OCI-LY7 (cell line): ENCODE results near the gene GRIA4. TPM values are rescaled to one million over a fixed set of nuclear protein-coding genes. Genes with fewer than 3 reads are reported as not detected.

ENCODE experiments used
- BruUV-seq: library from RNA; stranded (reverse); fragments of 400-500 nt; replicated peaks from 2 replicates; lab custom pipeline; 2021; lab: Mats Ljungman, UMichigan
- CTCF ChIA-PET: fragments of 300-600 bp; sonication (Branson Sonifier 250); formaldehyde crosslinking; loops from one replicate; lab custom pipeline; 2022; ENCODE audit warnings: antibody characterized with exemption; ENCODE audit not compliant: unreplicated experiment; lab: Charles Lee
- POLR2A ChIA-PET: fragments of 300-600 bp; sonication (Branson Sonifier 250); formaldehyde crosslinking; loops from one replicate; lab custom pipeline; 2022; ENCODE audit warnings: antibody characterized with exemption; lab: Charles Lee
- DNase-seq: peaks from one replicate; pipeline ENCODE4 v3.0.0-alpha.2; 2015; ENCODE audit warnings: low spot score
- H2AFZ ChIP-seq: fragments of 200-600 bp; sonication (generic), shearing (Covaris generic); 2 replicates; pipeline ENCODE4 v1.6.1; 2014; ENCODE audit warnings: mild to moderate bottlenecking, antibody characterized with exemption, low read length, moderate library complexity
- H3K27ac ChIP-seq: fragments of 200-600 bp; sonication (generic); 2 replicates; pipeline ENCODE4 v1.5.1; 2014; ENCODE audit warnings: mixed run types, low read depth, mild to moderate bottlenecking, moderate library complexity, low read length, inconsistent platforms; ENCODE audit not compliant: poor library complexity, severe bottlenecking
- H3K36me3 ChIP-seq: fragments of 200-600 bp; sonication (generic); 2 replicates; pipeline ENCODE4 v1.6.1; 2014; ENCODE audit warnings: mild to moderate bottlenecking, antibody characterized with exemption, low read length, moderate library complexity, mixed read lengths; ENCODE audit not compliant: insufficient read depth
- H3K4me1 ChIP-seq: fragments of 200-600 bp; sonication (generic); 2 replicates; pipeline ENCODE4 v1.5.1; 2014; ENCODE audit warnings: mild to moderate bottlenecking, low read length; ENCODE audit not compliant: insufficient read depth, poor library complexity, severe bottlenecking
- H3K4me2 ChIP-seq: fragments of 200-600 bp; sonication (generic); 2 replicates; pipeline ENCODE4 v1.6.1; 2014; ENCODE audit warnings: mild to moderate bottlenecking, low read length
- H3K4me3 ChIP-seq: fragments of 200-600 bp; sonication (generic); 2 replicates; pipeline ENCODE4 v1.5.1; 2014; ENCODE audit warnings: mild to moderate bottlenecking, low read depth, low read length; ENCODE audit not compliant: poor library complexity, severe bottlenecking
- H3K79me2 ChIP-seq: fragments of 200-600 bp; sonication (generic); 2 replicates; pipeline ENCODE4 v1.6.1; 2016; ENCODE audit warnings: low read depth, mild to moderate bottlenecking, low read length, moderate library complexity, mixed read lengths; ENCODE audit not compliant: insufficient read depth
- H3K9me2 ChIP-seq: fragments of 200-600 bp; sonication (generic); 2 replicates; pipeline ENCODE4 v1.6.1; 2016; ENCODE audit warnings: mild to moderate bottlenecking, low read length, mixed read lengths; ENCODE audit not compliant: insufficient read depth
- H3K9me3 ChIP-seq: fragments of 200-600 bp; sonication (generic); 2 replicates; pipeline ENCODE4 v1.6.1; 2014; ENCODE audit warnings: mild to moderate bottlenecking, mixed run types, low read length, mixed read lengths
- H4K20me1 ChIP-seq: fragments of 200-600 bp; sonication (generic); 2 replicates; pipeline ENCODE4 v1.6.1; 2014; ENCODE audit warnings: mild to moderate bottlenecking, antibody characterized with exemption, low read length, moderate library complexity, mixed read lengths; ENCODE audit not compliant: insufficient read depth
- EZH2phosphoT487 ChIP-seq: fragments of 200-600 bp; sonication (generic); IDR thresholded peaks from 2 replicates; pipeline ENCODE4 v1.6.1; 2018; ENCODE audit warnings: low read depth, borderline replicate concordance, mild to moderate bottlenecking, mixed run types, antibody characterized with exemption, low read length, moderate library complexity, mixed read lengths
- intact Hi-C: fragments of 100-400 bp; cut with micrococcal nuclease; formaldehyde crosslinking; loops from one replicate; pipeline ENCODE4 v1.10.0; 2022; ENCODE audit not compliant: unreplicated experiment
- total RNA-seq, 2 experiments: library from RNA; depleted of rRNA in 1 of 2; stranded (reverse); fragments of >200 nt in 1 of 2; shearing (Covaris generic) in 1 of 2; gene quantifications; 2 replicates each; pipeline ENCODE4 v1.2.3, GENCODE V29; 2014 to 2022
- TF ChIP-seq, protein P1 (sequence below): fragments of 200-600 bp; sonication (generic); conservative IDR thresholded peaks from 2 replicates; pipeline ENCODE4 v1.5.1; 2014; ENCODE audit warnings: mild to moderate bottlenecking, antibody characterized with exemption, low read length, moderate library complexity, mixed read lengths

Gene GRIA4
- total RNA-seq, 2 experiments from 2014 or later = not detected

DNA sequence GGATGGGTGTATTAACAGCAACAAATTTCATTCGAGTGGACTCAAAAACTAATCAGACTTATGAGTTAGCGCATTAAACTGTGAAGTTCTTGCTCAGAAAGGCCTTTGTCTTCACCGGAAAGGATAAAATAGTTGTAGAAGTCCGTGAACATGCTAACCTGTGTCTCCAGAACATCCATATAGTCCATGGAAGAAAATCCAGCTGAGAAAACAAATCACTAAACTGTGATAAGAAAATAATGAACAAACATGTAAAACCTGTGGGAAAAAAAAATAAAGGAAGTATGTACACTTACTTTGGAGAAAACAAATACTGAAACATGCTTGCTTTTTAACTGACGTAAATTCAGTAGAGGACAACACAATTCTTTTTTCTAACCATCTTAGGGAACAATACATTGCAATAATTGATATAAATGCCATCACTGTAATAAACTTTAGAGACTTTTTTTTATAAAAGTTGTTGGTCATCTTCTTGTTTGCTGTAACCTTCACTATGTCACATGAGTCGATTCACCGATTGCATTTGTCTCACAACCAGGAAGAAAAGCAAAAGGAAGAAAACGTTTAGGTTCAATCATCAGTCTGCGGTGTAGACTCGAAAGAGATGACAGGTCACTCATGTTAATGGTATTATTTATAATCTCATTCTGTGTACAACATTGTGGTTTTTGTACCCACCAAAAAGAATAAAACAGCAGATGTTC is 370.3 kb downstream of the GRIA4 start:
- POLR2A ChIA-PET = no interaction called here
- intact Hi-C loops = no loop called here
- Histone ChIP-seq H4K20me1 (no peaks in the 10 kb centered on the region), H3K4me3 (no peak overlapping the region), H3K36me3 (no peaks in the 10 kb centered on the region), H3K9me3 (no peaks in the 10 kb centered on the region), H3K9me2 (no peaks in the 10 kb centered on the region), H3K4me2 (no peak overlapping the region), H3K4me1 (no peaks in the 10 kb centered on the region), H2AFZ (no peak overlapping the region), H3K79me2 (no peaks in the 10 kb centered on the region), H3K27ac (no peak overlapping the region)
- DNase-seq = no peak
- no TSS peak for BruUV-seq
- TF ChIP-seq, protein P1, sequence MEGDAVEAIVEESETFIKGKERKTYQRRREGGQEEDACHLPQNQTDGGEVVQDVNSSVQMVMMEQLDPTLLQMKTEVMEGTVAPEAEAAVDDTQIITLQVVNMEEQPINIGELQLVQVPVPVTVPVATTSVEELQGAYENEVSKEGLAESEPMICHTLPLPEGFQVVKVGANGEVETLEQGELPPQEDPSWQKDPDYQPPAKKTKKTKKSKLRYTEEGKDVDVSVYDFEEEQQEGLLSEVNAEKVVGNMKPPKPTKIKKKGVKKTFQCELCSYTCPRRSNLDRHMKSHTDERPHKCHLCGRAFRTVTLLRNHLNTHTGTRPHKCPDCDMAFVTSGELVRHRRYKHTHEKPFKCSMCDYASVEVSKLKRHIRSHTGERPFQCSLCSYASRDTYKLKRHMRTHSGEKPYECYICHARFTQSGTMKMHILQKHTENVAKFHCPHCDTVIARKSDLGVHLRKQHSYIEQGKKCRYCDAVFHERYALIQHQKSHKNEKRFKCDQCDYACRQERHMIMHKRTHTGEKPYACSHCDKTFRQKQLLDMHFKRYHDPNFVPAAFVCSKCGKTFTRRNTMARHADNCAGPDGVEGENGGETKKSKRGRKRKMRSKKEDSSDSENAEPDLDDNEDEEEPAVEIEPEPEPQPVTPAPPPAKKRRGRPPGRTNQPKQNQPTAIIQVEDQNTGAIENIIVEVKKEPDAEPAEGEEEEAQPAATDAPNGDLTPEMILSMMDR = no peak
- TF ChIP-seq EZH2phosphoT487 = no peak
- CTCF ChIA-PET = no interaction called here

DNA sequence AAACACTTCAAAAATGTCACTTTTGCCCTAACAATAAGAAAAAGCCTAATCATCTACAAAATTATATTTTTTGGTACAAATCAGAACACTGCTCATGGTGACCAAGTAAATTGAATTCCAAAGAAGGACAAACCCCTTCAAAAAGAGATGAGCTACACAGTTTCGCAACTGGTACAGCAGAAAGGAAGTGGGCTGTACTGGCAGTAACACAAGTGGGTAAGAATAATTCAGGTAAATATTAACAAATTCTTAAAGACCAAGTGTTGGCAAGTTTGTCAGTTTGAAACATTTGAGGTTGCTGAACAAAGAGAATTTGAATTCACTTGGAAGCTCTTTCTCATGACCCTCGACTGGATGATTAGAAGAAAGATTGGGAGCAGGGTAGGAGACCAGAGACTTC is 376.7 kb downstream of the GRIA4 start:
- no peaks in the 10 kb centered on the region for H3K4me1 ChIP-seq
- H3K4me2 ChIP-seq = no peak overlapping the region
- H3K4me3 ChIP-seq = no peak overlapping the region
- ChIA-PET POLR2A (interaction anchor here (1.2 to 2.1 kb wide), 2 partner anchors 11 to 16 kb away, joined by 4 to 7 read pairs; no protein-coding TSS in a partner anchor), CTCF (no interaction called here)
- H3K27ac ChIP-seq = no peak overlapping the region
- no peaks in the 10 kb centered on the region for H3K9me3 ChIP-seq
- H3K9me2 ChIP-seq = no peaks in the 10 kb centered on the region
- TF ChIP-seq, protein P1 = no peak
- TF ChIP-seq EZH2phosphoT487 = no peak
- no peak for DNase-seq
- no peak overlapping the region for H2AFZ ChIP-seq
- no peaks in the 10 kb centered on the region for H4K20me1 ChIP-seq
- H3K79me2 ChIP-seq = no peaks in the 10 kb centered on the region
- no peaks in the 10 kb centered on the region for H3K36me3 ChIP-seq
- intact Hi-C loops = no loop called here
- no TSS peak for BruUV-seq

DNA sequence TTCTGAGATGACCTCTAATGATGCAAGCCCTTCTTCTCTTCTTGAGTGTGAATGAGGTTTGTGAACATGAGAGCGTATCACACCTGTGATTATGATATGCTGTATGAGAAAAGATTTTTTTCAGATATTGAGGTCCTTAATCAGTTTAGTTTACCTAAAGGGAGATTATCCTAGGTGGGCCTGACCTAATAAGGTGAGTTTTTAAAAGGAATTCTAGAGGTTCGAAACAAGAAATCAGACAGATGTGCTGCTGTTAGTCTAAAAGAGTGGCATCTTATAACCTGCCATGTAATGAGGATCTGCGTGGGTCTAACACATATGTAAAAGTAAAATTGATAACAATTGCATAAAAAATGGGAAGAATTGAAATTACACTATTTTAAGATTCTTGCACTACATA is 378.3 kb downstream of the GRIA4 start:
- Histone ChIP-seq H3K9me2 (no peaks in the 10 kb centered on the region), H2AFZ (no peak overlapping the region), H3K4me1 (no peaks in the 10 kb centered on the region), H4K20me1 (no peaks in the 10 kb centered on the region), H3K36me3 (0 out of 2 replicates have a peak, but pooled peaks cover 2% of the 10 kb centered on the region), H3K9me3 (no peaks in the 10 kb centered on the region), H3K79me2 (no peaks in the 10 kb centered on the region), H3K27ac (no peak overlapping the region), H3K4me3 (no peak overlapping the region), H3K4me2 (no peak overlapping the region)
- POLR2A ChIA-PET = no interaction called here
- intact Hi-C loops = no loop called here
- CTCF ChIA-PET = no interaction called here
- no peak for TF ChIP-seq EZH2phosphoT487
- TF ChIP-seq, protein P1 = no peak
- BruUV-seq = no TSS peak
- DNase-seq = no peak
